H1 (cell line): ENCODE data around the gene MED12L. TPM values are rescaled to one million over a fixed set of nuclear protein-coding genes. Genes with fewer than 3 reads are reported as not detected.

Source experiments
- CTCF ChIA-PET: fragments of 300-600 bp; sonication (Branson Sonifier 250); formaldehyde crosslinking; loops from one replicate; lab custom pipeline; 2021; ENCODE audit not compliant: partially characterized antibody; lab: Charles Lee
- POLR2A ChIA-PET: fragments of 300-600 bp; sonication (Branson Sonifier 250); formaldehyde crosslinking; loops from one replicate; lab custom pipeline; 2021; ENCODE audit warnings: inconsistent platforms; ENCODE audit not compliant: partially characterized antibody; lab: Charles Lee
- DNase-seq, 2 experiments: peaks; one replicate each; pipeline versions ENCODE4 v3.0.0 to v3.0.0-alpha.2; 2010 to 2022; ENCODE audit warnings: low spot score in 2 of 2, low read depth in 1 of 2, mixed read lengths in 1 of 2
- FAIRE-seq: peaks from 2 replicates; lab custom pipeline; 2011; peaks lifted over from hg19 to GRCh38; lab: Jason Lieb, UNC
- H2AFZ ChIP-seq: 2 replicates; pipeline ENCODE4 v1.8.1; 2012; ENCODE audit warnings: low read length, inconsistent platforms
- H2AK5ac ChIP-seq: 2 replicates; pipeline ENCODE4 v1.6.1; 2013; ENCODE audit warnings: low read depth, low read length
- H2BK120ac ChIP-seq: replicated peaks from 2 replicates; pipeline ENCODE3; 2013; ENCODE audit warnings: low read depth, low read length, inconsistent platforms
- H2BK12ac ChIP-seq: 2 replicates; pipeline ENCODE4 v1.6.1; 2013; ENCODE audit warnings: low read depth, low read length
- H2BK15ac ChIP-seq: 2 replicates; pipeline ENCODE4 v1.6.1; 2013; ENCODE audit warnings: low read length
- H2BK20ac ChIP-seq: 2 replicates; pipeline ENCODE4 v1.6.1; 2013; ENCODE audit warnings: low read length
- H2BK5ac ChIP-seq: 2 replicates; pipeline ENCODE4 v1.6.1; 2013; ENCODE audit warnings: low read depth, low read length
- H3K14ac ChIP-seq: 2 replicates; pipeline ENCODE4 v1.6.1; 2013; ENCODE audit warnings: inconsistent platforms; ENCODE audit not compliant: insufficient read length
- H3K18ac ChIP-seq: 2 replicates; pipeline ENCODE4 v1.6.1; 2013; ENCODE audit warnings: low read length; ENCODE audit errors: extremely low read depth
- H3K23ac ChIP-seq: 2 replicates; pipeline ENCODE4 v1.6.1; 2013; ENCODE audit warnings: inconsistent platforms; ENCODE audit not compliant: insufficient read length
- H3K23me2 ChIP-seq: 2 replicates; pipeline ENCODE4 v1.6.1; 2013; ENCODE audit warnings: low read depth, low read length
- H3K27ac ChIP-seq: 2 replicates; pipeline ENCODE4 v1.6.1; 2011; ENCODE audit warnings: low read depth, low read length, inconsistent platforms
- H3K27me3 ChIP-seq, 4 experiments: replicated peaks in 1 of 4; 1 replicate in 1 of 4; 2 replicates in 3 of 4; pipeline versions ENCODE4 v1.6.1 to v1.8.1; 2011 to 2013; ENCODE audit warnings: low read length in 3 of 4, mild to moderate bottlenecking in 3 of 4, inconsistent platforms in 2 of 4, mixed read lengths in 2 of 4, moderate library complexity in 1 of 4; ENCODE audit not compliant: control insufficient read depth in 3 of 4, insufficient read depth in 3 of 4; ENCODE audit errors: extremely low read depth in 1 of 4
- H3K36me3 ChIP-seq, 4 experiments: 2 replicates each; pipeline versions ENCODE4 v1.6.1 to v1.8.1; 2011 to 2013; ENCODE audit warnings: mild to moderate bottlenecking in 4 of 4, low read length in 3 of 4, moderate library complexity in 2 of 4, control low read depth in 1 of 4, inconsistent platforms in 1 of 4; ENCODE audit not compliant: insufficient read depth in 4 of 4, control insufficient read depth in 2 of 4
- H3K4ac ChIP-seq: replicated peaks from 2 replicates; pipeline ENCODE3; 2013; ENCODE audit warnings: low read length, low read depth, mixed read lengths, inconsistent platforms; ENCODE audit not compliant: insufficient read length
- H3K4me1 ChIP-seq, 4 experiments: replicated peaks in 1 of 4; 1 replicate in 1 of 4; 2 replicates in 3 of 4; pipeline versions ENCODE4 v1.6.1 to v1.8.1; 2011 to 2013; ENCODE audit warnings: low read length in 3 of 4, inconsistent platforms in 2 of 4, mixed read lengths in 1 of 4; ENCODE audit not compliant: insufficient read depth in 4 of 4, control insufficient read depth in 3 of 4
- H3K4me2 ChIP-seq, 2 experiments: 2 replicates each; pipeline versions ENCODE4 v1.6.1 to v1.8.1; 2011 to 2013; ENCODE audit warnings: low read depth in 2 of 2, low read length in 2 of 2, control low read depth in 1 of 2, inconsistent platforms in 1 of 2, mild to moderate bottlenecking in 1 of 2; ENCODE audit not compliant: insufficient read depth in 1 of 2
- H3K4me3 ChIP-seq, 4 experiments: fragments of 200-600, 300-600 bp in 1 of 4; sonication (generic), shearing (Covaris generic), sonication (Bioruptor Twin) in 1 of 4; 2 replicates each; pipeline versions ENCODE4 v1.5.1 to v1.8.1; 2011 to 2016; ENCODE audit warnings: low read length in 4 of 4, low read depth in 3 of 4, control low read depth in 2 of 4, inconsistent platforms in 2 of 4, mild to moderate bottlenecking in 2 of 4, mixed read lengths in 1 of 4, moderate library complexity in 1 of 4; ENCODE audit not compliant: insufficient read depth in 2 of 4; ENCODE audit errors: extremely low read depth in 1 of 4
- H3K56ac ChIP-seq: replicated peaks from 2 replicates; pipeline ENCODE3; 2013; ENCODE audit warnings: low read depth, mild to moderate bottlenecking, mixed read lengths, low read length, inconsistent platforms; ENCODE audit not compliant: insufficient read length
- H3K79me1 ChIP-seq: 2 replicates; pipeline ENCODE4 v1.6.1; 2013; ENCODE audit warnings: low read depth, low read length, control low read depth
- H3K79me2 ChIP-seq, 2 experiments: 2 replicates each; pipeline versions ENCODE4 v1.6.1 to v1.8.1; 2012 to 2013; ENCODE audit warnings: low read length in 2 of 2, mild to moderate bottlenecking in 2 of 2, inconsistent platforms in 1 of 2; ENCODE audit not compliant: insufficient read depth in 2 of 2, control insufficient read depth in 1 of 2
- H3K9ac ChIP-seq, 4 experiments: replicated peaks in 1 of 4; 1 replicate in 1 of 4; 2 replicates in 3 of 4; pipeline versions ENCODE4 v1.6.1 to v1.8.1; 2011 to 2013; ENCODE audit warnings: low read depth in 3 of 4, low read length in 3 of 4, control low read depth in 2 of 4, mild to moderate bottlenecking in 2 of 4, moderate library complexity in 2 of 4, inconsistent platforms in 1 of 4; ENCODE audit errors: extremely low read depth in 1 of 4
- H3K9me3 ChIP-seq, 2 experiments: 2 replicates each; pipeline versions ENCODE4 v1.6.1 to v1.8.1; 2012 to 2013; ENCODE audit warnings: mild to moderate bottlenecking in 2 of 2, moderate library complexity in 2 of 2, control low read depth in 1 of 2, inconsistent platforms in 1 of 2, low read depth in 1 of 2, low read length in 1 of 2, mixed read lengths in 1 of 2; ENCODE audit not compliant: insufficient read depth in 2 of 2
- H4K20me1 ChIP-seq, 2 experiments: replicated peaks in 1 of 2; 2 replicates each; pipeline versions ENCODE3 to v1.8.1; 2011 to 2013; ENCODE audit warnings: inconsistent platforms in 2 of 2, low read length in 2 of 2, mild to moderate bottlenecking in 1 of 2; ENCODE audit not compliant: insufficient read depth in 2 of 2, control insufficient read depth in 1 of 2
- H4K5ac ChIP-seq: 2 replicates; pipeline ENCODE4 v1.6.1; 2013; ENCODE audit warnings: low read length, low read depth, mixed read lengths, inconsistent platforms; ENCODE audit not compliant: insufficient read length
- H4K8ac ChIP-seq: 2 replicates; pipeline ENCODE4 v1.8.0; 2013; ENCODE audit warnings: mild to moderate bottlenecking, moderate library complexity, low read length, inconsistent platforms; ENCODE audit not compliant: insufficient read depth; ENCODE audit errors: extremely low read depth
- H4K91ac ChIP-seq: replicated peaks from 2 replicates; pipeline ENCODE3; 2013; ENCODE audit warnings: low read length, mixed read lengths, inconsistent platforms; ENCODE audit not compliant: insufficient read length
- EGR1 ChIP-seq: IDR thresholded peaks from 2 replicates; pipeline ENCODE4 v1.6.1; 2011; ENCODE audit warnings: low read depth, low read length, borderline replicate concordance
- TEAD4 ChIP-seq: IDR thresholded peaks from 2 replicates; pipeline ENCODE4 v1.6.1; 2012; ENCODE audit warnings: low read depth, low read length, inconsistent platforms, mixed read lengths
- WGBS, 2 experiments: shearing (Covaris generic) in 1 of 2; methylation state at CpG; one replicate each; pipeline versions ENCODE4 v1.1.6 to v1.1.7; 2013 to 2015; ENCODE audit warnings: low lambda C conversion rate in 2 of 2, mixed read lengths in 2 of 2, inconsistent platforms in 1 of 2, low coverage in 1 of 2, missing lambda C conversion rate in 1 of 2; ENCODE audit not compliant: insufficient replicate concordance in 2 of 2, insufficient coverage in 1 of 2, insufficient read length in 1 of 2; ENCODE audit errors: extremely low coverage in 1 of 2, missing lambda C conversion rate in 1 of 2; 5-methylcytosine and 5-hydroxymethylcytosine counted together
- polyA plus RNA-seq, 7 experiments: library from polyadenylated mRNA; depleted of rRNA in 3 of 7; stranded (reverse) in 5 of 7; unstranded in 2 of 7; fragments of >200 nt in 5 of 7; fragments of 200-250 nt in 2 of 7; gene quantifications; 1 replicate in 5 of 7; 2 replicates in 1 of 7; 4 replicates in 1 of 7; pipeline versions ENCODE4 v1.2.1 to v1.2.3, GENCODE V29; 2011 to 2013; ENCODE audit warnings: missing spikeins in 2 of 7, mixed read lengths in 2 of 7
- total RNA-seq: library from RNA; stranded (reverse); fragmentation: NEBNext Ultra II Directional; extraction: Animal tissue kit (Norgen Biotek cat#: 25700); gene quantifications from 2 replicates; pipeline ENCODE4 v1.2.1, GENCODE V29; 2021

Gene MED12L
- total and polyA plus RNA-seq, 2 of the 8 experiments (the other 6 are each of a cell fraction or from before 2014, with no cell fraction given): 3.6 to 26.2 TPM

DNA sequence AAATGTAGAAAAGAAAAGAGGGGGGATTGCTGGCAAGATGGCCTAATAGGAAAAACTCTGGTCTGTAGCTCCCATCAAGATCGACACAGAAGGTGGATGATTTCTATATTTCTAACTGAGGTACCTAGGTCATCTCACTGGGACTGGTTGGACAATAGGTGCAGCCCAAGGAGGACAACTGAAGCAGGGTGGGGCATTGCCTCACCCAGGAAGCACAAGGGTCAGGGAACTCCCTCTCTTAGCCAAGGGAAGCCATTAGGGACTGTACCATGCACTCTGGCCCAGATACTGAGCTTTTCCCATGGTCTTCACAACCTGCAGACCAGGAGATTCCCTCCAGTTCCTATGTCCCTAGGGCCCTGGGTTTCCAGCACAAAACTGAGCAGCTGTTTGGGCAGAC, 398.0 kb downstream of the MED12L start:
- H3K79me2 ChIP-seq: no peaks in the 10 kb centered on the region
- H3K18ac ChIP-seq: no peak overlapping the region
- no peak overlapping the region for H3K4ac ChIP-seq
- no peak overlapping the region for H2BK120ac ChIP-seq
- no peak overlapping the region for H3K4me2 ChIP-seq
- H3K27ac ChIP-seq: no peak overlapping the region
- no peak overlapping the region for H3K14ac ChIP-seq
- H3K79me1 ChIP-seq: no peaks in the 10 kb centered on the region
- H3K9ac ChIP-seq: no peak overlapping the region
- 100% methylated on average over 1 of the region's 1 CpG; no CpG with 5 or more reads in 1 of the 2 experiments for WGBS, 2 experiments
- no peak overlapping the region for H2BK5ac ChIP-seq
- H4K91ac ChIP-seq: no peak overlapping the region
- H2AFZ ChIP-seq: peak overlapping the region; percentile 76
- H2AK5ac ChIP-seq: no peak overlapping the region
- no peak overlapping the region for H2BK15ac ChIP-seq
- CTCF ChIA-PET: interaction anchor here (0.8 to 6.7 kb wide), 3 partner anchors 9 to 45 kb away, joined by 3 to 45 read pairs (median 5); no protein-coding TSS in a partner anchor
- H3K4me3 ChIP-seq: no peak overlapping the region
- no peak overlapping the region for H3K23ac ChIP-seq
- no peak overlapping the region for H2BK12ac ChIP-seq
- no peaks in the 10 kb centered on the region for H3K36me3 ChIP-seq
- H4K5ac ChIP-seq: no peak overlapping the region
- H3K4me1 ChIP-seq: peaks cover 0 to 2% (median under 1%) of the 10 kb centered on the region in 4 experiments; a peak in 2 of 7 replicates
- H4K20me1 ChIP-seq: no peaks in the 10 kb centered on the region
- no peak overlapping the region for H3K56ac ChIP-seq
- H3K27me3 ChIP-seq: no peaks in the 10 kb centered on the region
- no peak for DNase-seq
- no peaks in the 10 kb centered on the region for H3K9me3 ChIP-seq
- no peak for FAIRE-seq
- POLR2A ChIA-PET: interaction anchor here (0.7 kb wide), 1 partner anchor 266 kb away, joined by 3 read pairs; no protein-coding TSS in a partner anchor
- H2BK20ac ChIP-seq: no peak overlapping the region
- H3K23me2 ChIP-seq: no peaks in the 10 kb centered on the region
- no peak overlapping the region for H4K8ac ChIP-seq
- no peak for TF ChIP-seq EGR1
- no peak for TF ChIP-seq TEAD4
